WTC11 (cell line): ENCODE results near the gene PKHD1. TPM values are rescaled to one million over a fixed set of nuclear protein-coding genes. Genes with fewer than 3 reads are reported as not detected.

Experiments
- ATAC-seq: fragments of 200-7000 bp; cut with Tn5 transposase; 2 replicates; pipeline ENCODE4 v1.10.0; 2021; ENCODE audit warnings: mild to moderate bottlenecking, moderate library complexity
- CTCF ChIA-PET: fragments of 300-600 bp; sonication (Branson Sonifier 250); formaldehyde crosslinking; loops from one replicate; lab custom pipeline; 2021; ENCODE audit warnings: antibody characterized with exemption; lab: Charles Lee
- POLR2A ChIA-PET: fragments of 350-600 bp; sonication (Branson Sonifier 250); formaldehyde crosslinking; loops from one replicate; lab custom pipeline; 2021; ENCODE audit warnings: antibody characterized with exemption; lab: Charles Lee
- DNase-seq: peaks from one replicate; pipeline ENCODE4 v3.0.0; 2021; ENCODE audit warnings: low spot score
- H3K27ac Mint-ChIP-seq: 2 replicates; pipeline ENCODE4 v1.8.0; 2021; ENCODE audit warnings: mixed read lengths
- H3K27me3 Mint-ChIP-seq: 2 replicates; pipeline ENCODE4 v1.8.0; 2021; ENCODE audit warnings: low read depth, mild to moderate bottlenecking, moderate library complexity, mixed read lengths
- H3K36me3 Mint-ChIP-seq: 2 replicates; pipeline ENCODE4 v1.8.0; 2021; ENCODE audit warnings: mixed read lengths
- H3K4me1 Mint-ChIP-seq: 2 replicates; pipeline ENCODE4 v1.8.0; 2022; ENCODE audit warnings: mixed read lengths
- H3K4me3 Mint-ChIP-seq: 2 replicates; pipeline ENCODE4 v1.8.0; 2021; ENCODE audit warnings: mild to moderate bottlenecking, moderate library complexity, mixed read lengths
- H3K9me3 Mint-ChIP-seq: 2 replicates; pipeline ENCODE4 v1.8.0; 2021; ENCODE audit warnings: mixed read lengths
- ATF1 ChIP-seq: sonication (generic); formaldehyde crosslinking; IDR thresholded peaks from 2 replicates; pipeline ENCODE4 v1.8.1; 2023; ENCODE audit warnings: mild to moderate bottlenecking, moderate library complexity, missing genetic modification reagents
- ELF4 ChIP-seq: sonication (generic); formaldehyde crosslinking; IDR thresholded peaks from 2 replicates; pipeline ENCODE4 v1.8.1; 2022; ENCODE audit warnings: low read depth, mild to moderate bottlenecking, moderate library complexity, missing genetic modification reagents
- ETV6 ChIP-seq: sonication (generic); formaldehyde crosslinking; IDR thresholded peaks from 2 replicates; pipeline ENCODE4 v1.8.1; 2022; ENCODE audit warnings: mild to moderate bottlenecking, missing genetic modification reagents
- GABPB1 ChIP-seq: sonication (generic); formaldehyde crosslinking; IDR thresholded peaks from 2 replicates; pipeline ENCODE4 v1.8.1; 2023; ENCODE audit warnings: mild to moderate bottlenecking, missing genetic modification reagents
- HMGA2 ChIP-seq: fragments of 250-450 bp; sonication (Bioruptor Pico); IDR thresholded peaks from 2 replicates; pipeline ENCODE4 v1.4.0; 2021; ENCODE audit warnings: mild to moderate bottlenecking, moderate library complexity
- MXD4 ChIP-seq: fragments of 250-450 bp; sonication (Bioruptor Pico); IDR thresholded peaks from 2 replicates; pipeline ENCODE4 v1.8.0; 2021; ENCODE audit warnings: mild to moderate bottlenecking, moderate library complexity, borderline replicate concordance
- NFATC4 ChIP-seq: fragments of 250-450 bp; sonication (Bioruptor Pico); IDR thresholded peaks from 2 replicates; pipeline ENCODE4 v1.9.0; 2021; ENCODE audit warnings: mild to moderate bottlenecking
- NR3C1 ChIP-seq: sonication (generic); formaldehyde crosslinking; conservative IDR thresholded peaks from 2 replicates; pipeline ENCODE4 v1.8.1; 2023; ENCODE audit warnings: low read depth, mild to moderate bottlenecking, missing genetic modification reagents
- SMAD3 ChIP-seq: sonication (generic); formaldehyde crosslinking; IDR thresholded peaks from 2 replicates; pipeline ENCODE4 v1.8.0; 2022; ENCODE audit warnings: missing genetic modification reagents, mild to moderate bottlenecking, borderline replicate concordance
- ZNF121 ChIP-seq: sonication (generic); formaldehyde crosslinking; IDR thresholded peaks from 2 replicates; pipeline ENCODE4 v1.8.0; 2023; ENCODE audit warnings: missing genetic modification reagents
- ZNF219 ChIP-seq: sonication (generic); formaldehyde crosslinking; IDR thresholded peaks from 2 replicates; pipeline ENCODE4 v1.8.0; 2023; ENCODE audit warnings: missing genetic modification reagents, mild to moderate bottlenecking, borderline replicate concordance
- ZNF232 ChIP-seq: sonication (generic); formaldehyde crosslinking; IDR thresholded peaks from 2 replicates; pipeline ENCODE4 v1.8.0; 2022; ENCODE audit warnings: mild to moderate bottlenecking, missing genetic modification reagents
- ZNF317 ChIP-seq: sonication (generic); formaldehyde crosslinking; IDR thresholded peaks from 2 replicates; pipeline ENCODE4 v1.8.1; 2023; ENCODE audit warnings: low read depth, mild to moderate bottlenecking, moderate library complexity, missing genetic modification reagents, borderline replicate concordance
- ZNF671 ChIP-seq: fragments of 250-450 bp; sonication (Bioruptor Pico); IDR thresholded peaks from 2 replicates; pipeline ENCODE4 v1.8.0; 2021; ENCODE audit warnings: mild to moderate bottlenecking
- total RNA-seq: library from RNA; stranded (reverse); gene quantifications from 3 replicates; pipeline ENCODE4 v1.2.3, GENCODE V29; 2021
- TF ChIP-seq, protein P1 (sequence below): sonication (generic); formaldehyde crosslinking; IDR thresholded peaks from 2 replicates; pipeline ENCODE4 v1.8.0; 2022; ENCODE audit warnings: mild to moderate bottlenecking, missing genetic modification reagents
- TF ChIP-seq, protein P2 (sequence below): sonication (generic); formaldehyde crosslinking; IDR thresholded peaks from 2 replicates; pipeline ENCODE4 v1.8.0; 2023; ENCODE audit warnings: missing genetic modification reagents
- TF ChIP-seq, protein P3 (sequence below): sonication (generic); formaldehyde crosslinking; IDR thresholded peaks from 2 replicates; pipeline ENCODE4 v1.8.1; 2022; ENCODE audit warnings: mild to moderate bottlenecking, moderate library complexity, missing genetic modification reagents
- TF ChIP-seq, protein P4 (sequence below): fragments of 250-450 bp; sonication (Bioruptor Pico); IDR thresholded peaks from 2 replicates; pipeline ENCODE4 v1.8.0; 2021; ENCODE audit warnings: mild to moderate bottlenecking
- TF ChIP-seq, protein P5 (sequence below): sonication (generic); formaldehyde crosslinking; conservative IDR thresholded peaks from 2 replicates; pipeline ENCODE4 v1.8.1; 2023; ENCODE audit warnings: mild to moderate bottlenecking, low read depth, missing genetic modification reagents, moderate library complexity
- TF ChIP-seq, protein P6 (sequence below): sonication (generic); formaldehyde crosslinking; IDR thresholded peaks from 2 replicates; pipeline ENCODE4 v1.8.0; 2023; ENCODE audit warnings: mild to moderate bottlenecking, missing genetic modification reagents
- TF ChIP-seq, protein P7 (sequence below): sonication (generic); formaldehyde crosslinking; IDR thresholded peaks from 2 replicates; pipeline ENCODE4 v1.8.1; 2023; ENCODE audit warnings: mild to moderate bottlenecking, moderate library complexity, missing genetic modification reagents

The PKHD1 gene
- total RNA-seq, 1 experiment from 2014 or later = 0.15 TPM

DNA sequence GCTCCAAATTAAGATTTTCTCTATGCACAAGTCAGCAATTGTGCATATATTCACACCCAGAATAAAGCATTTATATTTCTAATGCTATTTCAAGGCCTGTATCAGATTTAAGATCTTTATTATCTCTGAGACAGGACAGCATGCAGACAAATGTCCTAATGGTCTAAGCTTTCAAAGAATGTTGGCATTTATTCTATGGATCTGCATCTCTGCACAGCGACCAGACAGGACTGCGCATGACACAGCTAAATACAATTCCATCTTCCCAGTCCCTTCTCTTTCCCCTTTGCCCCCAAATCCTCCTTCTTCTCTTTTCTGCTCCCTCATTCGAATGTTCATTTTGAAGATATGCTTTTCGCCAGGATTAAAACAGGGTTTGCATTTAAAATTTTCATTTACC is 478.5 kb downstream of the PKHD1 start (continued):
- TF ChIP-seq, protein P1, sequence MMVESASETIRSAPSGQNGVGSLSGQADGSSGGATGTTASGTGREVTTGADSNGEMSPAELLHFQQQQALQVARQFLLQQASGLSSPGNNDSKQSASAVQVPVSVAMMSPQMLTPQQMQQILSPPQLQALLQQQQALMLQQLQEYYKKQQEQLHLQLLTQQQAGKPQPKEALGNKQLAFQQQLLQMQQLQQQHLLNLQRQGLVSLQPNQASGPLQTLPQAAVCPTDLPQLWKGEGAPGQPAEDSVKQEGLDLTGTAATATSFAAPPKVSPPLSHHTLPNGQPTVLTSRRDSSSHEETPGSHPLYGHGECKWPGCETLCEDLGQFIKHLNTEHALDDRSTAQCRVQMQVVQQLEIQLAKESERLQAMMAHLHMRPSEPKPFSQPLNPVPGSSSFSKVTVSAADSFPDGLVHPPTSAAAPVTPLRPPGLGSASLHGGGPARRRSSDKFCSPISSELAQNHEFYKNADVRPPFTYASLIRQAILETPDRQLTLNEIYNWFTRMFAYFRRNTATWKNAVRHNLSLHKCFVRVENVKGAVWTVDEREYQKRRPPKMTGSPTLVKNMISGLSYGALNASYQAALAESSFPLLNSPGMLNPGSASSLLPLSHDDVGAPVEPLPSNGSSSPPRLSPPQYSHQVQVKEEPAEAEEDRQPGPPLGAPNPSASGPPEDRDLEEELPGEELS (CRISPR knock-in tag) = no peak
- no peak for TF ChIP-seq MXD4 (CRISPR knock-in tag)
- TF ChIP-seq, protein P2, sequence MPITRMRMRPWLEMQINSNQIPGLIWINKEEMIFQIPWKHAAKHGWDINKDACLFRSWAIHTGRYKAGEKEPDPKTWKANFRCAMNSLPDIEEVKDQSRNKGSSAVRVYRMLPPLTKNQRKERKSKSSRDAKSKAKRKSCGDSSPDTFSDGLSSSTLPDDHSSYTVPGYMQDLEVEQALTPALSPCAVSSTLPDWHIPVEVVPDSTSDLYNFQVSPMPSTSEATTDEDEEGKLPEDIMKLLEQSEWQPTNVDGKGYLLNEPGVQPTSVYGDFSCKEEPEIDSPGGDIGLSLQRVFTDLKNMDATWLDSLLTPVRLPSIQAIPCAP (CRISPR knock-in tag) = no peak

DNA sequence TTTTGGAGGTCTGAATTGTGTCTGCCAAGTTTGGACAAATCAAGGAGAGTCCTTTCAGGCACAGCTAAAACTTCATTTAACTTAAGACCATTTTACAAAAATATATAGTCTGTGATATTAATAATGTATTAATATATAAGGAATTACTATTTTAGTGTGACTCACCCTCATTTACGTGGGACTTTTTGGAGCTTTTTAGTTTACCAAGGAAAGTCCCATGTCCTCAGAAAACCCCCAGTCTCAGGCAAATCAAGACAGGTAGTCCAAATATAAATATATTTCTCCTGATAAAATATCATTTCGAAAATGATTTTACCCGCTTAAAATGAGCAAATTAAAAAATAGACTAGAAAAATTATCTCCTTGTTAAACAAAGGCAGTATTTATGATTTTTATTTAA is 479.0 kb downstream of the PKHD1 start:
- no peak for DNase-seq
- no peak overlapping the region for H3K4me3 Mint-ChIP-seq
- POLR2A ChIA-PET = no interaction called here

DNA sequence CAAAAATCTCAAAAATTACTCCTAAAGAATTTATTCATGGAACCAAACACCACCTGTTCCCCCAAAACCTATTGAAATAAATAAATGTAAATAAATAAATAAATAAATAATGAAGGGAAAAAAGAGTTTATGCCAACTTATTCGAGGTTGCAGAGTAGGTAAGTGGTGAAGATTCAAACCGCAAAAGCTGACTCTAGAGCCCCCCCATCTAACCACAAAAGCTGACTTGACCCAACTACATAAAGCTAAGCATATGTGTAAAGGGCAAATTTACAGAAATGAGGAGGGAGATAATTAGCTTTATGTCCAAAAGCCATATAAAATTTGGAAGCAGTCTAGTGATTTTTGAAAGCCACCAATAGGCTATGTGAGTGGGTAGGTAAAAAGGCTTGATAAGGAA is 486.9 kb downstream of the PKHD1 start:
- H3K36me3 Mint-ChIP-seq = peaks cover 17% of the 10 kb centered on the region
- ATAC-seq (no peak), DNase-seq (no peak)
- no peak overlapping the region for H3K27ac Mint-ChIP-seq
- 0 out of 2 replicates have a peak, but pooled peaks cover 6% of the 10 kb centered on the region for H3K4me1 Mint-ChIP-seq
- peaks cover 19% of the 10 kb centered on the region for H3K9me3 Mint-ChIP-seq
- H3K27me3 Mint-ChIP-seq = no peaks in the 10 kb centered on the region; the same call in 1 of the 2 replicates
- H3K4me3 Mint-ChIP-seq = no peak overlapping the region
- no peak for TF ChIP-seq SMAD3 (CRISPR knock-in tag)
- TF ChIP-seq, protein P3, sequence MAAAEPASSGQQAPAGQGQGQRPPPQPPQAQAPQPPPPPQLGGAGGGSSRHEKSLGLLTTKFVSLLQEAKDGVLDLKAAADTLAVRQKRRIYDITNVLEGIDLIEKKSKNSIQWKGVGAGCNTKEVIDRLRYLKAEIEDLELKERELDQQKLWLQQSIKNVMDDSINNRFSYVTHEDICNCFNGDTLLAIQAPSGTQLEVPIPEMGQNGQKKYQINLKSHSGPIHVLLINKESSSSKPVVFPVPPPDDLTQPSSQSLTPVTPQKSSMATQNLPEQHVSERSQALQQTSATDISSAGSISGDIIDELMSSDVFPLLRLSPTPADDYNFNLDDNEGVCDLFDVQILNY (CRISPR knock-in tag) = no peak
- no peak for TF ChIP-seq ETV6 (CRISPR knock-in tag)
- no peak for TF ChIP-seq ZNF121 (CRISPR knock-in tag)
- TF ChIP-seq ZNF671 (CRISPR knock-in tag) = no peak
- no peak for TF ChIP-seq ZNF219
- TF ChIP-seq ZNF317 = no peak
- TF ChIP-seq, protein P4, sequence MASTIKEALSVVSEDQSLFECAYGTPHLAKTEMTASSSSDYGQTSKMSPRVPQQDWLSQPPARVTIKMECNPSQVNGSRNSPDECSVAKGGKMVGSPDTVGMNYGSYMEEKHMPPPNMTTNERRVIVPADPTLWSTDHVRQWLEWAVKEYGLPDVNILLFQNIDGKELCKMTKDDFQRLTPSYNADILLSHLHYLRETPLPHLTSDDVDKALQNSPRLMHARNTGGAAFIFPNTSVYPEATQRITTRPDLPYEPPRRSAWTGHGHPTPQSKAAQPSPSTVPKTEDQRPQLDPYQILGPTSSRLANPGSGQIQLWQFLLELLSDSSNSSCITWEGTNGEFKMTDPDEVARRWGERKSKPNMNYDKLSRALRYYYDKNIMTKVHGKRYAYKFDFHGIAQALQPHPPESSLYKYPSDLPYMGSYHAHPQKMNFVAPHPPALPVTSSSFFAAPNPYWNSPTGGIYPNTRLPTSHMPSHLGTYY (CRISPR knock-in tag) = no peak
- no peak for TF ChIP-seq ZNF232 (CRISPR knock-in tag)
- TF ChIP-seq, protein P5, sequence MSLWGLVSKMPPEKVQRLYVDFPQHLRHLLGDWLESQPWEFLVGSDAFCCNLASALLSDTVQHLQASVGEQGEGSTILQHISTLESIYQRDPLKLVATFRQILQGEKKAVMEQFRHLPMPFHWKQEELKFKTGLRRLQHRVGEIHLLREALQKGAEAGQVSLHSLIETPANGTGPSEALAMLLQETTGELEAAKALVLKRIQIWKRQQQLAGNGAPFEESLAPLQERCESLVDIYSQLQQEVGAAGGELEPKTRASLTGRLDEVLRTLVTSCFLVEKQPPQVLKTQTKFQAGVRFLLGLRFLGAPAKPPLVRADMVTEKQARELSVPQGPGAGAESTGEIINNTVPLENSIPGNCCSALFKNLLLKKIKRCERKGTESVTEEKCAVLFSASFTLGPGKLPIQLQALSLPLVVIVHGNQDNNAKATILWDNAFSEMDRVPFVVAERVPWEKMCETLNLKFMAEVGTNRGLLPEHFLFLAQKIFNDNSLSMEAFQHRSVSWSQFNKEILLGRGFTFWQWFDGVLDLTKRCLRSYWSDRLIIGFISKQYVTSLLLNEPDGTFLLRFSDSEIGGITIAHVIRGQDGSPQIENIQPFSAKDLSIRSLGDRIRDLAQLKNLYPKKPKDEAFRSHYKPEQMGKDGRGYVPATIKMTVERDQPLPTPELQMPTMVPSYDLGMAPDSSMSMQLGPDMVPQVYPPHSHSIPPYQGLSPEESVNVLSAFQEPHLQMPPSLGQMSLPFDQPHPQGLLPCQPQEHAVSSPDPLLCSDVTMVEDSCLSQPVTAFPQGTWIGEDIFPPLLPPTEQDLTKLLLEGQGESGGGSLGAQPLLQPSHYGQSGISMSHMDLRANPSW (CRISPR knock-in tag) = no peak
- no peak for TF ChIP-seq ELF4 (CRISPR knock-in tag)
- no peak for TF ChIP-seq MXD4 (CRISPR knock-in tag)
- TF ChIP-seq NFATC4 (CRISPR knock-in tag) = no peak
- TF ChIP-seq HMGA2 (CRISPR knock-in tag) = no peak
- TF ChIP-seq, protein P6, sequence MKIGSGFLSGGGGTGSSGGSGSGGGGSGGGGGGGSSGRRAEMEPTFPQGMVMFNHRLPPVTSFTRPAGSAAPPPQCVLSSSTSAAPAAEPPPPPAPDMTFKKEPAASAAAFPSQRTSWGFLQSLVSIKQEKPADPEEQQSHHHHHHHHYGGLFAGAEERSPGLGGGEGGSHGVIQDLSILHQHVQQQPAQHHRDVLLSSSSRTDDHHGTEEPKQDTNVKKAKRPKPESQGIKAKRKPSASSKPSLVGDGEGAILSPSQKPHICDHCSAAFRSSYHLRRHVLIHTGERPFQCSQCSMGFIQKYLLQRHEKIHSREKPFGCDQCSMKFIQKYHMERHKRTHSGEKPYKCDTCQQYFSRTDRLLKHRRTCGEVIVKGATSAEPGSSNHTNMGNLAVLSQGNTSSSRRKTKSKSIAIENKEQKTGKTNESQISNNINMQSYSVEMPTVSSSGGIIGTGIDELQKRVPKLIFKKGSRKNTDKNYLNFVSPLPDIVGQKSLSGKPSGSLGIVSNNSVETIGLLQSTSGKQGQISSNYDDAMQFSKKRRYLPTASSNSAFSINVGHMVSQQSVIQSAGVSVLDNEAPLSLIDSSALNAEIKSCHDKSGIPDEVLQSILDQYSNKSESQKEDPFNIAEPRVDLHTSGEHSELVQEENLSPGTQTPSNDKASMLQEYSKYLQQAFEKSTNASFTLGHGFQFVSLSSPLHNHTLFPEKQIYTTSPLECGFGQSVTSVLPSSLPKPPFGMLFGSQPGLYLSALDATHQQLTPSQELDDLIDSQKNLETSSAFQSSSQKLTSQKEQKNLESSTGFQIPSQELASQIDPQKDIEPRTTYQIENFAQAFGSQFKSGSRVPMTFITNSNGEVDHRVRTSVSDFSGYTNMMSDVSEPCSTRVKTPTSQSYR (CRISPR knock-in tag) = no peak
- no peak for TF ChIP-seq ATF1 (CRISPR knock-in tag)
- CTCF ChIA-PET = no interaction called here
- POLR2A ChIA-PET = no interaction called here

More for the DNA sequence above, 479.0 kb downstream of the PKHD1 start:
- H3K36me3 Mint-ChIP-seq = no peaks in the 10 kb centered on the region
- CTCF ChIA-PET = no interaction called here
- ATAC-seq = no peak
- no peaks in the 10 kb centered on the region for H3K27me3 Mint-ChIP-seq
- H3K9me3 Mint-ChIP-seq = peaks cover 4% of the 10 kb centered on the region
- TF ChIP-seq GABPB1 (CRISPR knock-in tag) (no peak), NR3C1 (CRISPR knock-in tag) (no peak), NFATC4 (CRISPR knock-in tag) (no peak)
- TF ChIP-seq, protein P7, sequence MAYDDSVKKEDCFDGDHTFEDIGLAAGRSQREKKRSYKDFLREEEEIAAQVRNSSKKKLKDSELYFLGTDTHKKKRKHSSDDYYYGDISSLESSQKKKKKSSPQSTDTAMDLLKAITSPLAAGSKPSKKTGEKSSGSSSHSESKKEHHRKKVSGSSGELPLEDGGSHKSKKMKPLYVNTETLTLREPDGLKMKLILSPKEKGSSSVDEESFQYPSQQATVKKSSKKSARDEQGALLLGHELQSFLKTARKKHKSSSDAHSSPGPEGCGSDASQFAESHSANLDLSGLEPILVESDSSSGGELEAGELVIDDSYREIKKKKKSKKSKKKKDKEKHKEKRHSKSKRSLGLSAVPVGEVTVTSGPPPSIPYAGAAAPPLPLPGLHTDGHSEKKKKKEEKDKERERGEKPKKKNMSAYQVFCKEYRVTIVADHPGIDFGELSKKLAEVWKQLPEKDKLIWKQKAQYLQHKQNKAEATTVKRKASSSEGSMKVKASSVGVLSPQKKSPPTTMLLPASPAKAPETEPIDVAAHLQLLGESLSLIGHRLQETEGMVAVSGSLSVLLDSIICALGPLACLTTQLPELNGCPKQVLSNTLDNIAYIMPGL (CRISPR knock-in tag) = no peak
- no peak overlapping the region for H3K27ac Mint-ChIP-seq
- 0 out of 2 replicates have a peak, but pooled peaks cover 6% of the 10 kb centered on the region for H3K4me1 Mint-ChIP-seq
